ENCODE measurements around the gene AKAP13.
"Not testable (repeated sequence)": the region's sequence is repeated elsewhere in the genome, so short reads cannot be mapped to it uniquely, and the experiment has no call there.

DNA sequence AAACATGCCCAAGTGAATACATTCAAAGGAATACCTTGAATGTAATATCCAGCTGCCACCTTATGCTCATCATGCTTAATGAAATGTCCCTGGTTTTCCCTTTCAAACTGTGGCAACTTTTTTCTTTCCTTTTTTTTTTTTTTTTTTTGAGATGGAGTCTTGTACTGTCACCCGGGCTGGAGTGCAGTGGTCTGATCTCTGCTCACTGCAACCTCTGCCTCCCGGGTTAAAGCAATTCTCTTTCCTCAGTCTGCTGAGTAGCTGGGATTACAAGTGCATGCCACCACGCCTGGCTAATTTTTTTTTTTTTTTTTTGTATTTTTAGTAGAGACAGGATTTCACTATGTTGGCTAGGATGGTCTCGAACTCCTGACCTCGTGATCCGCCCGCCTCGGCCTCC, 28.9 kb upstream of the AKAP13 start:
- not testable (repeated sequence) for TF ChIP-seq EZH2phosphoT487, EZH2 (IDR thresholded peaks at IDR 0.05)
- TF ChIP-seq, protein P1, sequence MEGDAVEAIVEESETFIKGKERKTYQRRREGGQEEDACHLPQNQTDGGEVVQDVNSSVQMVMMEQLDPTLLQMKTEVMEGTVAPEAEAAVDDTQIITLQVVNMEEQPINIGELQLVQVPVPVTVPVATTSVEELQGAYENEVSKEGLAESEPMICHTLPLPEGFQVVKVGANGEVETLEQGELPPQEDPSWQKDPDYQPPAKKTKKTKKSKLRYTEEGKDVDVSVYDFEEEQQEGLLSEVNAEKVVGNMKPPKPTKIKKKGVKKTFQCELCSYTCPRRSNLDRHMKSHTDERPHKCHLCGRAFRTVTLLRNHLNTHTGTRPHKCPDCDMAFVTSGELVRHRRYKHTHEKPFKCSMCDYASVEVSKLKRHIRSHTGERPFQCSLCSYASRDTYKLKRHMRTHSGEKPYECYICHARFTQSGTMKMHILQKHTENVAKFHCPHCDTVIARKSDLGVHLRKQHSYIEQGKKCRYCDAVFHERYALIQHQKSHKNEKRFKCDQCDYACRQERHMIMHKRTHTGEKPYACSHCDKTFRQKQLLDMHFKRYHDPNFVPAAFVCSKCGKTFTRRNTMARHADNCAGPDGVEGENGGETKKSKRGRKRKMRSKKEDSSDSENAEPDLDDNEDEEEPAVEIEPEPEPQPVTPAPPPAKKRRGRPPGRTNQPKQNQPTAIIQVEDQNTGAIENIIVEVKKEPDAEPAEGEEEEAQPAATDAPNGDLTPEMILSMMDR (IDR thresholded peaks at IDR 0.05): not testable (repeated sequence)

Data from neural progenitor cell (in vitro differentiated cells).